ENCODE measurements around the gene RBKS.

DNA sequence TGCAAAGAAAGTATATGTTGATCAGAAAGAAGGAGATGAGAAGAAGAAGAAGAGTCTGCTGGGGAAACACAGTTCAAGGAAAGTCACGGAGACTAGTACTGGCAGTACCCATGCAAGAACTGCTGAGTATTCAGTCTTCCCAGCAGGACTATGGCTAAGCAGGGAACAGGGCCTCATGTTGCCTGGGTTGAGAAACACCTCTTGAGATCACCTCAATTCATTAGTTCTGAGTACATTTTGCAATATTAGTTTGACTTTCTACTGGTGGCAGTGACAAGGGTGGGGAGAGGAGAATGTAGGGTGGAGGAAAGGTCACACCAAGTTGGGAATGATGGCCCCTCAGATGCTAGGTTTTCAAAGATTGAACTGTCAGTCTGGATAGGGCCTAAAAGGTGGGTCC, 68.1 kb downstream of the RBKS start:
- TF ChIP-seq, protein P1, sequence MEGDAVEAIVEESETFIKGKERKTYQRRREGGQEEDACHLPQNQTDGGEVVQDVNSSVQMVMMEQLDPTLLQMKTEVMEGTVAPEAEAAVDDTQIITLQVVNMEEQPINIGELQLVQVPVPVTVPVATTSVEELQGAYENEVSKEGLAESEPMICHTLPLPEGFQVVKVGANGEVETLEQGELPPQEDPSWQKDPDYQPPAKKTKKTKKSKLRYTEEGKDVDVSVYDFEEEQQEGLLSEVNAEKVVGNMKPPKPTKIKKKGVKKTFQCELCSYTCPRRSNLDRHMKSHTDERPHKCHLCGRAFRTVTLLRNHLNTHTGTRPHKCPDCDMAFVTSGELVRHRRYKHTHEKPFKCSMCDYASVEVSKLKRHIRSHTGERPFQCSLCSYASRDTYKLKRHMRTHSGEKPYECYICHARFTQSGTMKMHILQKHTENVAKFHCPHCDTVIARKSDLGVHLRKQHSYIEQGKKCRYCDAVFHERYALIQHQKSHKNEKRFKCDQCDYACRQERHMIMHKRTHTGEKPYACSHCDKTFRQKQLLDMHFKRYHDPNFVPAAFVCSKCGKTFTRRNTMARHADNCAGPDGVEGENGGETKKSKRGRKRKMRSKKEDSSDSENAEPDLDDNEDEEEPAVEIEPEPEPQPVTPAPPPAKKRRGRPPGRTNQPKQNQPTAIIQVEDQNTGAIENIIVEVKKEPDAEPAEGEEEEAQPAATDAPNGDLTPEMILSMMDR (conservative IDR thresholded peaks at IDR 0.05; ENCODE audit: low read depth, low read length): no peak
- TF ChIP-seq EZH2 (IDR thresholded peaks at IDR 0.05; ENCODE audit: borderline replicate concordance, low read depth, low read length, poor library complexity, severe bottlenecking): no peak

Measured in A673 (cell line).